BLaER1 treated with 17β-estradiol and CSF1 and Interleukin-3, amounts not matched to agents 10 nM and 100 nM (cell line): ENCODE measurements around the gene MARCO.

Experiments
- H3K27ac ChIP-seq, 11 experiments: shearing (Covaris generic); formaldehyde crosslinking; 2 replicates each; pipeline ENCODE4 v1.8.1; 2022
- H3K27me3 ChIP-seq, 11 experiments: shearing (Covaris generic); formaldehyde crosslinking; 2 replicates each; pipeline ENCODE4 v1.8.1; 2022
- H3K36me3 ChIP-seq, 11 experiments: shearing (Covaris generic); formaldehyde crosslinking; 2 replicates each; pipeline ENCODE4 v1.8.1; 2022
- H3K4me1 ChIP-seq, 10 experiments: shearing (Covaris generic); formaldehyde crosslinking; 2 replicates each; pipeline ENCODE4 v1.8.1; 2022
- H3K4me2 ChIP-seq, 11 experiments: shearing (Covaris generic); formaldehyde crosslinking; 2 replicates each; pipeline ENCODE4 v1.8.1; 2022
- H3K4me3 ChIP-seq, 10 experiments: shearing (Covaris generic); formaldehyde crosslinking; 2 replicates each; pipeline ENCODE4 v1.8.1; 2022
- H3K9ac ChIP-seq, 11 experiments: shearing (Covaris generic); formaldehyde crosslinking; 2 replicates each; pipeline ENCODE4 v1.8.1; 2022
- H3K9me3 ChIP-seq, 11 experiments: shearing (Covaris generic); formaldehyde crosslinking; replicated peaks in 1 of 11; 2 replicates each; pipeline ENCODE4 v1.8.1; 2022
- H4K20me1 ChIP-seq, 11 experiments: shearing (Covaris generic); formaldehyde crosslinking; 2 replicates each; pipeline ENCODE4 v1.8.1; 2022
- Cebpa-rat ChIP-seq, 11 experiments: shearing (Covaris generic); IDR thresholded peaks; 2 replicates each; pipeline ENCODE4 v1.8.1; 2022

The MARCO gene

DNA sequence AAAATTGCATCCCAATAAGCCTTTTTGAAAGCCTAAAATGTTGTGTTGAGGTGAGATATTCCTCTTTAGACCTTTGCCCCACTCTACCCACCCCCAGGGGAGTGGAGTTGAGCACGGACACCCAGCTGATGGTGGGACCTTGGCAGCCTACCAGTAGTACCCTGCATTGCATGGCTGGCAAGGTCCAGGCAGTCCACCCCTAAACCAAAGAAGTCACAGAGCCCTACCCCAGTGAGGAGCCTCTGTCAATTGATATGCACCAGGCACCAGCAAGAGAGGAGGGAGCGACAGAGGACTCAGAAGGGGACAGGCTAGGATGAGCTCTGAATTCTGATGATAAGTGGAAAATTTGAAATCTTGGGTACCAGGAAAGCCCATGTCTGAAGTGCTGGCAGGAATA, 38.6 kb downstream of the MARCO start:
- Histone ChIP-seq H3K9ac (no peak overlapping the region), H3K4me3 (no peak overlapping the region), H3K9me3 (peaks cover 0 to 26% (median 5%) of the 10 kb centered on the region in 11 experiments; a peak in 9 of 22 replicates), H3K36me3 (peaks cover 0 to 99% (median 0%) of the 10 kb centered on the region in 11 experiments; a peak in 5 of 22 replicates), H3K4me2 (peak overlapping the region in 1 of 11 experiments; percentile 0; a peak in 1 of 22 replicates), H3K27ac (no peak overlapping the region), H3K27me3 (no peaks in the 10 kb centered on the region), H4K20me1 (peaks cover 0 to 30% (median 0%) of the 10 kb centered on the region in 11 experiments; a peak in 2 of 22 replicates), H3K4me1 (peaks cover 0 to 71% (median 0%) of the 10 kb centered on the region in 10 experiments; a peak in 7 of 20 replicates)
- no peak for TF ChIP-seq Cebpa-rat (IDR thresholded peaks at IDR 0.05)

DNA sequence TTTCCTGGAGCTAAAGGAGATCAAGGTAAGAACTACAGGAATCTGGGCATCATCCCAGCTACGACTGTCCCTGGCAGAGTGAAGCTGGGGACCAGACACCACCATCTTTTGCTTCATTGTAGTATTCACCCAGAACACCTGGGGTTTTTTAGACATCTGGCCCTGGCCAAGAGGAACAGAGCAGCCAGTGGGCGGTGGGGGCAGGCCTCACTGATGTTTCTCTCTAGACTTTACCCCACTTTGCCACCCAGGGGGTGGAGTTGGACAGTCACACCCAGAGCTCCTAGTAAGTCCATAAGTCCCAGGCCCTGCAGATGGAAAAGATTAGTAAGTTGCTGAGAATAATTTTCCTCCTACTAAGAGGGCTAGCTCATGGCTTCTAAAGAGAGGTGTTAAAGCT, 39.6 kb downstream of the MARCO start:
- Histone ChIP-seq H3K4me1 (peaks cover 0 to 68% (median 0%) of the 10 kb centered on the region in 10 experiments; a peak in 7 of 20 replicates), H3K9me3 (peaks cover 0 to 15% (median 5%) of the 10 kb centered on the region in 11 experiments; a peak in 9 of 22 replicates), H3K27me3 (no peaks in the 10 kb centered on the region), H3K9ac (no peak overlapping the region), H3K27ac (no peak overlapping the region), H3K36me3 (peaks cover 0 to 95% (median 0%) of the 10 kb centered on the region in 11 experiments; a peak in 5 of 22 replicates), H3K4me2 (peak overlapping the region in 2 of 11 experiments; percentile 0 to 9; a peak in 2 of 22 replicates), H3K4me3 (no peak overlapping the region), H4K20me1 (peaks cover 0 to 30% (median 0%) of the 10 kb centered on the region in 11 experiments; a peak in 2 of 22 replicates)
- no peak for TF ChIP-seq Cebpa-rat (IDR thresholded peaks at IDR 0.05)

DNA sequence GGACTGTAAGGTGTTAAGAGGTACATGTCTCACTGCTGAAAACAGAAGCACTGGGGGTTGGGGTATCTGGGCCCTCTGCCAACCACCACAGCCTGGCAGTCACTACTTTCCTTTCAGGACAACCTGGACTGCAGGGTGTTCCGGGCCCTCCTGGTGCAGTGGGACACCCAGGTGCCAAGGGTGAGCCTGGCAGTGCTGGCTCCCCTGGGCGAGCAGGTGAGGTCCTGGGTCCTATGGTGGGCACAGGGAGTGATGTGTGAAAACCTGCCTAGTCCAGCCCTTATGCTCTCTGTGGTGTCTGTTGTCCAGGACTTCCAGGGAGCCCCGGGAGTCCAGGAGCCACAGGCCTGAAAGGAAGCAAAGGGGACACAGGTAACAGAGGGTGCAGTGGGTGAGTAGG, 40.0 kb downstream of the MARCO start:
- H3K9me3 ChIP-seq, result peaks cover 0 to 11% (median 1%) of the 10 kb centered on the region in 11 experiments; a peak in 8 of 22 replicates
- H3K4me1 ChIP-seq, result peaks cover 0 to 68% (median 0%) of the 10 kb centered on the region in 10 experiments; a peak in 7 of 20 replicates
- H3K9ac ChIP-seq, result no peak overlapping the region
- TF ChIP-seq Cebpa-rat (IDR thresholded peaks at IDR 0.05), result no peak
- no peak overlapping the region for H3K4me3 ChIP-seq
- peaks cover 0 to 95% (median 0%) of the 10 kb centered on the region in 11 experiments; a peak in 5 of 22 replicates for H3K36me3 ChIP-seq
- peaks cover 0 to 30% (median 0%) of the 10 kb centered on the region in 11 experiments; a peak in 2 of 22 replicates for H4K20me1 ChIP-seq
- H3K27me3 ChIP-seq, result no peaks in the 10 kb centered on the region
- no peak overlapping the region for H3K27ac ChIP-seq
- peak overlapping the region in 1 of 11 experiments; percentile 9; a peak in 1 of 22 replicates for H3K4me2 ChIP-seq

DNA sequence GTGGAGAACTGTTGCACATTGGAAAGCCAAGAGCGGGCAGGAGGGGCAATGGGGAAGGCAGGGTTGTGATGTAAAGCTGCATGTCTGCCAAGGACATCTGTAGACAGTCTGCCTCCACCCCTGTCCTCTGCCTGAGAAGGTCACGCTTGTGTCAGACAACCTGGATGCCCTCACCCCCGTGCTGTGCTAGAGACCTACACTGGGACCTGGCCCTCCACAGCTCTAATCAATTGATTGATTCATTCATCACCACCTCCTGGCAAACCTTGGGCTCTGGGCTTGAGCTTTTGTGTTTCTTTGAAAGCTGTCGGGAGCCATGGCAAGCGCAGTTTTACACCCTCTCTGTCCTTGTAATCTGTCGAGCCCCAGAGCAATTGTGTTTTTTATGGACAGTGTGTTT, 41.1 kb downstream of the MARCO start:
- peaks cover 0 to 24% (median 0%) of the 10 kb centered on the region in 11 experiments; a peak in 2 of 22 replicates for H4K20me1 ChIP-seq
- peaks cover 0 to 96% (median 0%) of the 10 kb centered on the region in 11 experiments; a peak in 5 of 22 replicates for H3K36me3 ChIP-seq
- no peaks in the 10 kb centered on the region for H3K27me3 ChIP-seq
- no peak overlapping the region for H3K9ac ChIP-seq
- no peak overlapping the region for H3K4me3 ChIP-seq
- no peak overlapping the region for H3K4me2 ChIP-seq
- H3K4me1 ChIP-seq, result peaks cover 0 to 71% (median 0%) of the 10 kb centered on the region in 10 experiments; a peak in 7 of 20 replicates
- H3K27ac ChIP-seq, result no peak overlapping the region
- no peak for TF ChIP-seq Cebpa-rat (IDR thresholded peaks at IDR 0.05)
- H3K9me3 ChIP-seq, result peaks cover 0 to 10% (median 0%) of the 10 kb centered on the region in 11 experiments; a peak in 5 of 22 replicates

DNA sequence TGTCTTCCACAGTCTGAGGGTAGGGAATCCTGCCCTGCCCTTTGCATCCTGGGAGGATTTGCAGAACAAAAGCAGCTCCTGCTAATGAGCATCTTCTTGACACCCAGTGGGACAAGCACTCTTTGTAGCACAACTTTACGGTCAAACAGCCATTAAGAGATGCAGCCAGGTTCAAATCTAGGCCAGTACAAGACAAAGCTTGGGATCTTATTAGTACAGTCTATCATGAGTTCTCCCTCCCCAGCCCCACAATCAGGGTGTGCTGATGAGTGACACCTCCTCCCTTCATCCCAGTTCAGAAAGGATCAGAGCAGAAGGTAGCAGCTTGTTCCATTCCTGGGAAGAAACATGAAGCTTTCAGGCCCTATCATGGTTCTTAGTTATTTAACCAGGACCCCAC, 41.9 kb downstream of the MARCO start:
- H3K4me3 ChIP-seq, result no peak overlapping the region
- no peak overlapping the region for H3K9ac ChIP-seq
- no peak overlapping the region for H3K27ac ChIP-seq
- H3K27me3 ChIP-seq, result no peaks in the 10 kb centered on the region
- H4K20me1 ChIP-seq, result peaks cover 0 to 21% (median 0%) of the 10 kb centered on the region in 11 experiments; a peak in 2 of 22 replicates
- TF ChIP-seq Cebpa-rat (IDR thresholded peaks at IDR 0.05), result no peak
- no peak overlapping the region for H3K4me2 ChIP-seq
- H3K4me1 ChIP-seq, result peaks cover 0 to 71% (median 0%) of the 10 kb centered on the region in 10 experiments; a peak in 7 of 20 replicates
- peaks cover 0 to 96% (median 0%) of the 10 kb centered on the region in 11 experiments; a peak in 5 of 22 replicates for H3K36me3 ChIP-seq
- peaks cover 0 to 10% (median 0%) of the 10 kb centered on the region in 11 experiments; a peak in 5 of 22 replicates for H3K9me3 ChIP-seq

DNA sequence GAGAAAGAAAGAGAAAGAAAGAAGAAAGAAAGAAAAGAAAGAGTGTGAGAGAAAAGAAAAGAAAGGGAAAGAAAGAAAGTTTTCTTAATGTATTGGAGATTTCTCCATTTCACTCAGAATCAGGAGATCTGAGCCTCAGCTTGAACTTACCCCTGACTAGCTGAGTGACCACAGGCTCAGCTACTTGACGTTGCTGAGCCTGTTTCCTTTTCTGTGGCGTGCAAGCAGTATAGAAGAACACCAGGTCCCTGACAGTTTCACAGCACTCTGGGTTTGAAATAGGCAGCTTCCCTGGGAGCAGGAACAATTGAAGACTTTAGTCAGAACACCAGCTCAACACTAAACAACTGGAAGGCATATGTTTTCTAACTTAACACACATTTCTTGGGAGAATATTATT, 44.7 kb downstream of the MARCO start:
- TF ChIP-seq Cebpa-rat (IDR thresholded peaks at IDR 0.05), result no peak
- no peak overlapping the region for H3K9ac ChIP-seq

DNA sequence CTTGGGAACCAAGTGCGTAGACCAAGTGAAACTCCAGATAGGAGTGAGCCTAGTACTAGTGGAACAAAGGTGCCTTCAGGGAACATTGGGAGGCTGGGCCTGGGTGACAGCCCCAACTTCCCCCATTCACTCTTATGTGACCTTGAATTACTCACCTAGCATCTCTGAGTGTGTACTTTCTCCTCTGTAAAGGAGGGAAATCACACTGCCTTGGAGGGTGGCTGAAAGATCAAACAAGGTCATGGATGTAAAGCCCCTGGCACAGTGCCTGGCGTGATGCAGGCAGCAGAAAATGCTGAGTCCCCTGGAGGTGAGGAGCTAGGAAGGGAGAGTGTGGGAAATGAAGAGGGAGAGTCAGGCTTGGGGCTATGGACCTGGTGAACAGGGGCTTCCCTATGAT, 45.9 kb downstream of the MARCO start:
- TF ChIP-seq Cebpa-rat (IDR thresholded peaks at IDR 0.05), result no peak

More for the DNA sequence above, 44.7 kb downstream of the MARCO start:
- no peak overlapping the region for H3K27ac ChIP-seq
- H3K4me3 ChIP-seq, result no peak overlapping the region
- H3K4me2 ChIP-seq, result no peak overlapping the region
- no peaks in the 10 kb centered on the region for H3K27me3 ChIP-seq
- H3K4me1 ChIP-seq, result peaks cover 0 to 68% (median 0%) of the 10 kb centered on the region in 10 experiments; a peak in 7 of 20 replicates
- H3K36me3 ChIP-seq, result peaks cover 0 to 96% (median 0%) of the 10 kb centered on the region in 11 experiments; a peak in 6 of 22 replicates
- peaks cover 0 to 15% (median 0%) of the 10 kb centered on the region in 11 experiments; a peak in 2 of 22 replicates for H4K20me1 ChIP-seq
- H3K9me3 ChIP-seq, result peaks cover 0 to 10% (median 0%) of the 10 kb centered on the region in 11 experiments; a peak in 5 of 22 replicates

DNA sequence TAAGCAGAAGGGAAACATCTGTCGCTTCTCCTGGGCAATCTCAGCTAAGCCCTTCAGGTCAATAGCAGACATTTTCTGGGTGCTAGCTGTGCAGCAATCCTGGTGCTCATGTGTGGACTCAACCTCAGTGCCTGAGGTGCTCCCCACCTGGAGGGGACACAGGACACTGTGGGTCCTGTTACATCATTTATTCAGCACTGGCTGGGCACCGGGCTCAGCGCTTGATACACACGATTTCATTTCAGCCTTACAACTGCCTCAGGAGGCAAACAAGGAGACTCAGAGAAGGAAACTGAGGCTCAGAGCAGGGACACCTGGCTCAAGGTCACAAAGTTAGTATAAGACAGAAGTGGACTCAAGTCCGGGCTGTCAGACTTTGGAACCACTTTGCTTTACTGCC, 46.7 kb downstream of the MARCO start:
- peaks cover 0 to 10% (median 0%) of the 10 kb centered on the region in 11 experiments; a peak in 5 of 22 replicates for H3K9me3 ChIP-seq
- peaks cover 0 to 96% (median 0%) of the 10 kb centered on the region in 11 experiments; a peak in 6 of 22 replicates for H3K36me3 ChIP-seq
- H3K4me1 ChIP-seq, result peaks cover 0 to 79% (median 16%) of the 10 kb centered on the region in 10 experiments; a peak in 14 of 20 replicates
- H4K20me1 ChIP-seq, result peaks cover 0 to 8% (median 0%) of the 10 kb centered on the region in 11 experiments; a peak in 2 of 22 replicates
- no peak overlapping the region for H3K9ac ChIP-seq
- H3K27ac ChIP-seq, result no peak overlapping the region
- no peak overlapping the region for H3K4me3 ChIP-seq
- peak overlapping the region in 1 of 11 experiments; percentile 6; a peak in 1 of 22 replicates for H3K4me2 ChIP-seq
- H3K27me3 ChIP-seq, result no peaks in the 10 kb centered on the region
- TF ChIP-seq Cebpa-rat (IDR thresholded peaks at IDR 0.05), result no peak

More for the DNA sequence above, 45.9 kb downstream of the MARCO start:
- no peaks in the 10 kb centered on the region for H3K27me3 ChIP-seq
- peaks cover 0 to 70% (median 8%) of the 10 kb centered on the region in 10 experiments; a peak in 13 of 20 replicates for H3K4me1 ChIP-seq
- peaks cover 0 to 96% (median 0%) of the 10 kb centered on the region in 11 experiments; a peak in 6 of 22 replicates for H3K36me3 ChIP-seq
- peaks cover 0 to 5% (median 0%) of the 10 kb centered on the region in 11 experiments; a peak in 2 of 22 replicates for H4K20me1 ChIP-seq
- H3K9me3 ChIP-seq, result peaks cover 0 to 10% (median 0%) of the 10 kb centered on the region in 11 experiments; a peak in 5 of 22 replicates
- no peak overlapping the region for H3K4me3 ChIP-seq
- no peak overlapping the region for H3K27ac ChIP-seq
- H3K4me2 ChIP-seq, result no peak overlapping the region
- no peak overlapping the region for H3K9ac ChIP-seq

DNA sequence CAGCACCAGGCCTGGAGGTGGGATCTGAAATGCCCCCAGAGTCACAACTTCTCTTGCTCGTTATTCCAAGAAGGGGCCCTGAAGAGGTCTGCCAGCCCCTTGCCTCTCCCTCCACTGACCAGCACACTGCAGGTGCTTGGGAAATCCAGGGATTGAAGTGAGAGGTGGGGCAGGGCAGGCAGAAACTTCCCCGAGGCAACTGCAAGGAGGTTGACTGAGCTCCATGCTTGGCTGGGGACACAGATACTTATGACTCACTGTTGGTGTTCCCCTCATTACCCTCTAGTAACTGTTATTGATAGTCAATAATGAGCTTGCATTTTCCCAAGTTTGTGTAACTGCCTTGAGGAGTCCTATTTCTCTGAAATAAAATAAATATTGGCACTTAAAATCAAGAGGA, 47.5 kb downstream of the MARCO start:
- Histone ChIP-seq H3K4me3 (no peak overlapping the region), H3K9ac (no peak overlapping the region), H3K4me2 (peak overlapping the region in 2 of 11 experiments; percentile 6 to 14; a peak in 1 of 22 replicates), H3K36me3 (peaks cover 0 to 96% (median 0%) of the 10 kb centered on the region in 11 experiments; a peak in 6 of 22 replicates), H3K9me3 (peaks cover 0 to 4% (median 0%) of the 10 kb centered on the region in 11 experiments; a peak in 5 of 22 replicates), H4K20me1 (peaks cover 0 to 8% (median 0%) of the 10 kb centered on the region in 11 experiments; a peak in 2 of 22 replicates), H3K4me1 (peaks cover 0 to 75% (median 18%) of the 10 kb centered on the region in 10 experiments; a peak in 14 of 20 replicates), H3K27me3 (no peaks in the 10 kb centered on the region), H3K27ac (no peak overlapping the region)
- no peak for TF ChIP-seq Cebpa-rat (IDR thresholded peaks at IDR 0.05)
